K562 (cell line): ENCODE measurements around the gene BCO1. TPM values are rescaled to one million over a fixed set of nuclear protein-coding genes. Genes with fewer than 3 reads are reported as not detected.

Source experiments
- CTCF ChIP-seq, 3 experiments: IDR thresholded peaks in 2 of 3; conservative IDR thresholded peaks in 1 of 3; 2 replicates each; pipeline ENCODE4 v1.5.1; 2011 to 2012; ENCODE audit warnings: low read length in 3 of 3, mild to moderate bottlenecking in 3 of 3, control low read depth in 2 of 3, improper control_type of control experiment in 1 of 3, inconsistent platforms in 1 of 3, low read depth in 1 of 3, mixed read lengths in 1 of 3, moderate library complexity in 1 of 3; ENCODE audit not compliant: insufficient read depth in 2 of 3
- CTCFL ChIP-seq: IDR thresholded peaks from 2 replicates; pipeline ENCODE4 v1.6.1; 2011; ENCODE audit warnings: borderline replicate concordance, low read depth, mild to moderate bottlenecking, moderate library complexity, low read length; ENCODE audit not compliant: insufficient read depth, poor library complexity, severe bottlenecking
- GTF2E2 ChIP-seq: fragments of 200-800 bp; sonication (Bioruptor generic); IDR thresholded peaks from 2 replicates; pipeline ENCODE4 v1.6.1; 2016; ENCODE audit warnings: missing genetic modification characterization, missing compliant biosample characterization
- HOXB6 ChIP-seq: fragments of 250-450 bp; sonication (Bioruptor Pico); IDR thresholded peaks from 2 replicates; pipeline ENCODE4 v1.5.1; 2022; ENCODE audit warnings: mild to moderate bottlenecking, borderline replicate concordance
- JUNB ChIP-seq: fragments of 450-650 bp; formaldehyde crosslinking; conservative IDR thresholded peaks from 2 replicates; pipeline ENCODE4 v1.4.0; 2020; ENCODE audit warnings: mild to moderate bottlenecking
- KAT7 ChIP-seq: sonication (generic); formaldehyde crosslinking; IDR thresholded peaks from 2 replicates; pipeline ENCODE4 v1.8.0; 2022; ENCODE audit warnings: missing genetic modification reagents, mild to moderate bottlenecking, borderline replicate concordance
- LCOR ChIP-seq: sonication (generic); formaldehyde crosslinking; IDR thresholded peaks from 2 replicates; pipeline ENCODE4 v1.8.0; 2022; ENCODE audit warnings: mild to moderate bottlenecking, missing genetic modification reagents
- NKRF ChIP-seq: fragments of 450-650 bp; IDR thresholded peaks from 2 replicates; pipeline ENCODE4 v1.6.1; 2016; ENCODE audit warnings: borderline replicate concordance
- NR3C1 ChIP-seq: sonication (generic); formaldehyde crosslinking; IDR thresholded peaks from 2 replicates; pipeline ENCODE4 v1.8.1; 2022; ENCODE audit warnings: missing genetic modification reagents
- POLR2B ChIP-seq: fragments of 450-650 bp; IDR thresholded peaks from 2 replicates; pipeline ENCODE4 v1.6.1; 2018; ENCODE audit warnings: low read depth; ENCODE audit not compliant: partially characterized antibody
- RFX7 ChIP-seq: fragments of 250-450 bp; sonication (Bioruptor Pico); IDR thresholded peaks from 2 replicates; pipeline ENCODE4 v1.5.1; 2021; ENCODE audit warnings: mild to moderate bottlenecking
- SMC3 ChIP-seq: conservative IDR thresholded peaks from 2 replicates; pipeline ENCODE4 v1.6.1; 2011; ENCODE audit warnings: low read depth, low read length, improper control_type of control experiment; ENCODE audit not compliant: insufficient read depth
- TEAD1 ChIP-seq, 2 experiments: fragments of 450-650 bp in 1 of 2; sonication (generic) in 1 of 2; formaldehyde crosslinking; IDR thresholded peaks; 2 replicates each; pipeline versions ENCODE4 v1.4.0 to v1.8.0; 2020 to 2022; ENCODE audit warnings: mild to moderate bottlenecking in 2 of 2, missing genetic modification reagents in 1 of 2
- TRIM24 ChIP-seq, 2 experiments: fragments of 450-650 bp; IDR thresholded peaks; 2 replicates each; pipeline ENCODE4 v1.6.1; 2016
- WHSC1 ChIP-seq: IDR thresholded peaks from one replicate; pipeline ENCODE4 v1.6.1; 2012; ENCODE audit warnings: low read length, control low read depth, inconsistent platforms
- ZBTB26 ChIP-seq: fragments of 450-650 bp; formaldehyde crosslinking; IDR thresholded peaks from 2 replicates; pipeline ENCODE4 v1.4.0; 2022; ENCODE audit warnings: missing genetic modification characterization
- ZNF384 ChIP-seq: IDR thresholded peaks from 2 replicates; pipeline ENCODE4 v1.6.1; 2012; ENCODE audit warnings: low read depth, low read length, improper control_type of control experiment
- ZNF766 ChIP-seq: fragments of 200-800 bp; sonication (Bioruptor generic); conservative IDR thresholded peaks from 2 replicates; pipeline ENCODE4 v1.6.1; 2016; ENCODE audit warnings: missing genetic modification characterization, missing compliant biosample characterization
- polyA plus RNA-seq, 8 experiments: library from polyadenylated mRNA; depleted of rRNA in 4 of 8; stranded (reverse) in 5 of 8; unstranded in 3 of 8; fragments of >200 nt; fragmentation: Nextera tagmentation in 2 of 8; fragmentation: Illumina TruSeq in 1 of 8; extraction: Ambion mirVana in 2 of 8; extraction: Trizol in 1 of 8; gene quantifications; 2 replicates each; pipeline versions ENCODE4 v1.2.1 to v1.2.3, GENCODE V29; 2011 to 2014; ENCODE audit warnings: inconsistent platforms in 1 of 8, missing spikeins in 1 of 8
- total RNA-seq, 7 experiments: library from RNA; depleted of rRNA in 6 of 7; stranded (reverse); fragments of >200 nt in 6 of 7; fragmentation: Illumina TruSeq in 2 of 7; extraction: Trizol in 2 of 7; gene quantifications; 2 replicates each; pipeline versions ENCODE4 v1.2.1 to v1.2.3, GENCODE V29; 2011 to 2021; ENCODE audit warnings: low replicate concordance in 1 of 7

The BCO1 gene
- total and polyA plus RNA-seq, 9 of the 15 experiments (the other 6 are each of a cell fraction or from before 2014, with no cell fraction given), result not detected

GRCh38 chr16:81214745-81215166 lies 23.7 kb upstream of the BCO1 start (continued):
- TF ChIP-seq POLR2B (no peak), CTCFL (peak; percentile 50), RFX7 (CRISPR knock-in tag) (no peak), CTCF (IDR thresholded peaks at IDR 0.05 in 2 of 3, conservative IDR thresholded peaks at IDR 0.05 in 1 of 3; ENCODE audit: insufficient read depth in 2 of 3, low read depth in 1 of 3, low read length in 3 of 3) (peak; percentile 79 to 87 (median 87)), NKRF (no peak), HOXB6 (CRISPR knock-in tag) (no peak), LCOR (CRISPR knock-in tag) (peak; percentile 55; the same call in 1 of the 2 replicates), SMC3 (peak; percentile 43; the same call in 1 of the 2 replicates), ZNF766 (CRISPR knock-in tag) (no peak), ZNF384 (0 out of 2 replicates have a peak, but pooled peaks have one; percentile 23), NR3C1 (no peak), TRIM24 (IDR thresholded peaks at IDR 0.05) (no peak), TEAD1 (CRISPR knock-in tag; IDR thresholded peaks at IDR 0.05) (peak in 1 of 2 experiments; percentile 59; a peak in 1 of 4 replicates), KAT7 (CRISPR knock-in tag) (no peak), WHSC1 (no peak), GTF2E2 (no peak), JUNB (CRISPR knock-in tag) (no peak), ZBTB26 (CRISPR knock-in tag) (no peak)
